Daoy (cell line): ENCODE data around the gene SLC5A7. TPM values are rescaled to one million over a fixed set of nuclear protein-coding genes. Genes with fewer than 3 reads are reported as not detected.

Experiments
- total RNA-seq: library from RNA; depleted of rRNA; stranded (reverse); fragments of >200 nt; shearing (Covaris generic); gene quantifications from 2 replicates; pipeline ENCODE4 v1.2.3, GENCODE V29; 2014; rRNA removed

SLC5A7 gene
- total RNA-seq, 1 experiment from 2014 or later: not detected

Other genes with a start within 250 kb of the SLC5A7 start
- not detected in 2 replicates for gene RGPD4, start 159.6 kb upstream of the SLC5A7 start, total RNA-seq